Tibial nerve (tissue), 3 donors: ENCODE data around the gene DNAJC15.

ENCODE experiments used
- POLR2A ChIP-seq, 2 donors: fragments of 450-650 bp; IDR thresholded peaks; one replicate each; pipeline ENCODE4 v1.6.1; 2017; ENCODE audit warnings: antibody characterized with exemption in 2 of 2, mild to moderate bottlenecking in 2 of 2, moderate library complexity in 2 of 2
- TF ChIP-seq, protein P1 (sequence below), 5 experiments: fragments of 200-600 bp in 3 of 5; fragments of 450-650 bp in 2 of 5; sonication (generic) in 3 of 5; IDR thresholded peaks; one replicate each; pipeline ENCODE4 v1.5.1; 2016 to 2019; ENCODE audit warnings: antibody characterized with exemption in 5 of 5, mild to moderate bottlenecking in 3 of 5, moderate library complexity in 2 of 5

DNA sequence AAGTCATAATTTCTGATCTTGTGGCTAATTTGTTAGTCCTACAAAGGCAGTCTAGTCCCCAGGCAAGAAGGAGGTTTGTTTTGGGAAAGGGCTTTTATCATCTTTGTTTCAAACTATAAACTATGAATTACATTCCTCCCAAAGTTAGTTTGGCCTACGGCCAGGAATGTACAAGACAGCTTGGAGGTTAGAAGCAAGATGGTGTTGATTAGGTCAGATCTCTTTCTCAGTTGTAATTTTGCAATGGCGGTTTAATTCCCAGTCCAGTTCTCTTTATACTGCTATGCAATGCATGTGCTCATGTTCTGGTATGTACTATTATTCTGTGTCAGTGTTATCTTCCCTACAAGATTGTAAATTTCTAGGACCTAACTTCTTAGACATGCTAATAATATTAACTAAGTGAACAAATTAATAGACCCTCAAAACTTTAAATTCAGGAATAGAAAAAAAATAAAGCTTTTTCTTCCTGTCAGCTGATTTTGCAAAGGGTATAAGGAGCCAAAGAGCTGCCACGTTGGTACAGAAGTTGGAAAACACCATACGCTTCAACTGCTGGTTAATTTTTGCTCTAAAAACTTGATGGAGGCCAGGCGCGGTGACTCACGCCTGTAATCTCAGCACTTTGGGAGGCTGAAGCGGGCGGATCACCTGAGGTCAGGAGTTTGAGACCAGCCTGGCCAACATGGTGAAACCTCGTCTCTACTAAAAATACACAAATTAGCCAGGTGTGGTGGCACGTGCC is 1.3 kb upstream of the DNAJC15 start:
- TF ChIP-seq, protein P1, sequence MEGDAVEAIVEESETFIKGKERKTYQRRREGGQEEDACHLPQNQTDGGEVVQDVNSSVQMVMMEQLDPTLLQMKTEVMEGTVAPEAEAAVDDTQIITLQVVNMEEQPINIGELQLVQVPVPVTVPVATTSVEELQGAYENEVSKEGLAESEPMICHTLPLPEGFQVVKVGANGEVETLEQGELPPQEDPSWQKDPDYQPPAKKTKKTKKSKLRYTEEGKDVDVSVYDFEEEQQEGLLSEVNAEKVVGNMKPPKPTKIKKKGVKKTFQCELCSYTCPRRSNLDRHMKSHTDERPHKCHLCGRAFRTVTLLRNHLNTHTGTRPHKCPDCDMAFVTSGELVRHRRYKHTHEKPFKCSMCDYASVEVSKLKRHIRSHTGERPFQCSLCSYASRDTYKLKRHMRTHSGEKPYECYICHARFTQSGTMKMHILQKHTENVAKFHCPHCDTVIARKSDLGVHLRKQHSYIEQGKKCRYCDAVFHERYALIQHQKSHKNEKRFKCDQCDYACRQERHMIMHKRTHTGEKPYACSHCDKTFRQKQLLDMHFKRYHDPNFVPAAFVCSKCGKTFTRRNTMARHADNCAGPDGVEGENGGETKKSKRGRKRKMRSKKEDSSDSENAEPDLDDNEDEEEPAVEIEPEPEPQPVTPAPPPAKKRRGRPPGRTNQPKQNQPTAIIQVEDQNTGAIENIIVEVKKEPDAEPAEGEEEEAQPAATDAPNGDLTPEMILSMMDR (IDR thresholded peaks at IDR 0.05) = no peak
- TF ChIP-seq POLR2A (IDR thresholded peaks at IDR 0.05) = no peak
